GM12892 (cell line): ENCODE data around the gene CEBPZOS.

Experiments
- POLR2A ChIP-seq: IDR thresholded peaks from 2 replicates; pipeline ENCODE4 v1.6.1; 2011; ENCODE audit warnings: low read depth, low read length, control low read depth
- POLR2AphosphoS5 ChIP-seq: IDR thresholded peaks from 2 replicates; pipeline ENCODE4 v1.6.1; 2011; ENCODE audit warnings: low read depth, low read length, control low read depth

GRCh38 chr2:37223131-37223530, 26.8 kb downstream of the CEBPZOS start:
- TF ChIP-seq POLR2AphosphoS5 (no peak), POLR2A (no peak)
